ENCODE results near the gene CAMK1D. TPM values are rescaled to one million over a fixed set of nuclear protein-coding genes. Genes with fewer than 3 reads are reported as not detected.

The CAMK1D gene
- total and polyA plus RNA-seq, 10 of the 15 experiments (the other 5 are each of a cell fraction or from before 2014, with no cell fraction given) = 2.1 to 35.5 (median 14.7) TPM

DNA sequence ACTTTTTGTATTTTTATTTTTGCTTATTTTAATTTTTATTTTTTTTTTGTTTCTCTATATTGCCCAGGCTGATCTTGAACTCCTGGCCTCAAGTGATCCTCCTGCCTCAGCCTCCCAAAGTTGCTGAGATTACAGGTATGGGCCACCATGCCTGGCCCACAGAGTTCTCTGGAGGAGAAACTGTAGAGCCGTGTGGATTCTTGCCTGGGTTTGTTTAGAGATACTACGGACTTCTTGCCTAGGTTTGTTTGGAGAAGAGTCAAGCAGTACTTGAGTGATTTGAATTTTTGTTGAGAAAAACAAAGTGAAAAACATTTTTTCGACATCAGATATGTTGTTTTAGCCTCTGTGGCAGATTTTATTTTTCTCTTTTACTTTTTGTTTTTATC, 99.0 kb downstream of the CAMK1D start:
- 2% methylated on average over 3 of the region's 3 CpGs for WGBS (ENCODE audit: insufficient coverage, insufficient replicate concordance, low lambda C conversion rate, missing lambda C conversion rate)
- Histone ChIP-seq H3K4me1 (ENCODE audit: control insufficient read depth, insufficient read depth, low read length) (peaks cover 10% of the 10 kb centered on the region), H3K27ac (ENCODE audit: control insufficient read depth, insufficient read depth) (peak overlapping the region; percentile 39; the same call in 1 of the 2 replicates), H3K9me3 (replicated peaks; ENCODE audit: control insufficient read depth, insufficient read depth, low read length) (no peaks in the 10 kb centered on the region), H4K20me1 (ENCODE audit: control insufficient read depth, insufficient read depth) (no peaks in the 10 kb centered on the region), H3K4me3 (no peak overlapping the region), H3K27me3 (replicated peaks in 1 of 2; ENCODE audit: control insufficient read depth in 2 of 2, insufficient read depth in 2 of 2, low read length in 1 of 2) (no peaks in the 10 kb centered on the region), H2AFZ (ENCODE audit: control insufficient read depth, low read depth, low read length) (no peak overlapping the region; the same call in 1 of the 2 replicates), H3K36me3 (ENCODE audit: control insufficient read depth in 2 of 2, insufficient read depth in 2 of 2, low read length in 1 of 2) (no peaks in the 10 kb centered on the region), H3K79me2 (ENCODE audit: control insufficient read depth, insufficient read depth, low read length) (peaks cover 5% of the 10 kb centered on the region), H3K4me2 (ENCODE audit: control insufficient read depth, insufficient read depth) (no peak overlapping the region; the same call in 1 of the 2 replicates), H3K9ac (ENCODE audit: control insufficient read depth, insufficient read depth, low read length) (no peak overlapping the region)
- FAIRE-seq = peak; percentile 18
- TSS peak; percentile 96 for BruUV-seq (replicated peaks)
- SMC1A ChIA-PET (ENCODE audit: uncharacterized antibody, unreplicated experiment) = interaction anchor here (0.6 kb wide), 1 partner anchor 354 kb away, joined by 3 read pairs; no protein-coding TSS in a partner anchor
- CTCF ChIA-PET = no interaction called here
- no peak for DNase-seq (ENCODE audit: low read depth, low spot score)
- in situ Hi-C loops (cut with MboI) (no loop called here), intact Hi-C loops (cut with micrococcal nuclease; ENCODE audit: unreplicated experiment) (no loop called here)
- peak; percentile 43 for ATAC-seq
- RAD21 ChIA-PET (ENCODE audit: unreplicated experiment) = no interaction called here
- TF ChIP-seq HCFC1 (IDR thresholded peaks at IDR 0.05; ENCODE audit: low read length) (no peak), ZSCAN29 (IDR thresholded peaks at IDR 0.05) (no peak), ATF7 (IDR thresholded peaks at IDR 0.05; ENCODE audit: low read depth) (no peak), YBX1 (IDR thresholded peaks at IDR 0.05) (no peak), ZZZ3 (IDR thresholded peaks at IDR 0.05; ENCODE audit: control insufficient read depth, insufficient read length, low read depth) (no peak), CBFB (IDR thresholded peaks at IDR 0.05; ENCODE audit: low read depth) (no peak), EGR1 (IDR thresholded peaks at IDR 0.05; ENCODE audit: borderline replicate concordance in 1 of 2, low read depth in 2 of 2, low read length in 2 of 2) (no peak)
- TF ChIP-seq, protein P1, sequence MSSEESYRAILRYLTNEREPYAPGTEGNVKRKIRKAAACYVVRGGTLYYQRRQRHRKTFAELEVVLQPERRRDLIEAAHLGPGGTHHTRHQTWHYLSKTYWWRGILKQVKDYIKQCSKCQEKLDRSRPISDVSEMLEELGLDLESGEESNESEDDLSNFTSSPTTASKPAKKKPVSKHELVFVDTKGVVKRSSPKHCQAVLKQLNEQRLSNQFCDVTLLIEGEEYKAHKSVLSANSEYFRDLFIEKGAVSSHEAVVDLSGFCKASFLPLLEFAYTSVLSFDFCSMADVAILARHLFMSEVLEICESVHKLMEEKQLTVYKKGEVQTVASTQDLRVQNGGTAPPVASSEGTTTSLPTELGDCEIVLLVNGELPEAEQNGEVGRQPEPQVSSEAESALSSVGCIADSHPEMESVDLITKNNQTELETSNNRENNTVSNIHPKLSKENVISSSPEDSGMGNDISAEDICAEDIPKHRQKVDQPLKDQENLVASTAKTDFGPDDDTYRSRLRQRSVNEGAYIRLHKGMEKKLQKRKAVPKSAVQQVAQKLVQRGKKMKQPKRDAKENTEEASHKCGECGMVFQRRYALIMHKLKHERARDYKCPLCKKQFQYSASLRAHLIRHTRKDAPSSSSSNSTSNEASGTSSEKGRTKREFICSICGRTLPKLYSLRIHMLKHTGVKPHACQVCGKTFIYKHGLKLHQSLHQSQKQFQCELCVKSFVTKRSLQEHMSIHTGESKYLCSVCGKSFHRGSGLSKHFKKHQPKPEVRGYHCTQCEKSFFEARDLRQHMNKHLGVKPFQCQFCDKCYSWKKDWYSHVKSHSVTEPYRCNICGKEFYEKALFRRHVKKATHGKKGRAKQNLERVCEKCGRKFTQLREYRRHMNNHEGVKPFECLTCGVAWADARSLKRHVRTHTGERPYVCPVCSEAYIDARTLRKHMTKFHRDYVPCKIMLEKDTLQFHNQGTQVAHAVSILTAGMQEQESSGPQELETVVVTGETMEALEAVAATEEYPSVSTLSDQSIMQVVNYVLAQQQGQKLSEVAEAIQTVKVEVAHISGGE (CRISPR knock-in tag; IDR thresholded peaks at IDR 0.05) = no peak
- TF ChIP-seq, protein P2, sequence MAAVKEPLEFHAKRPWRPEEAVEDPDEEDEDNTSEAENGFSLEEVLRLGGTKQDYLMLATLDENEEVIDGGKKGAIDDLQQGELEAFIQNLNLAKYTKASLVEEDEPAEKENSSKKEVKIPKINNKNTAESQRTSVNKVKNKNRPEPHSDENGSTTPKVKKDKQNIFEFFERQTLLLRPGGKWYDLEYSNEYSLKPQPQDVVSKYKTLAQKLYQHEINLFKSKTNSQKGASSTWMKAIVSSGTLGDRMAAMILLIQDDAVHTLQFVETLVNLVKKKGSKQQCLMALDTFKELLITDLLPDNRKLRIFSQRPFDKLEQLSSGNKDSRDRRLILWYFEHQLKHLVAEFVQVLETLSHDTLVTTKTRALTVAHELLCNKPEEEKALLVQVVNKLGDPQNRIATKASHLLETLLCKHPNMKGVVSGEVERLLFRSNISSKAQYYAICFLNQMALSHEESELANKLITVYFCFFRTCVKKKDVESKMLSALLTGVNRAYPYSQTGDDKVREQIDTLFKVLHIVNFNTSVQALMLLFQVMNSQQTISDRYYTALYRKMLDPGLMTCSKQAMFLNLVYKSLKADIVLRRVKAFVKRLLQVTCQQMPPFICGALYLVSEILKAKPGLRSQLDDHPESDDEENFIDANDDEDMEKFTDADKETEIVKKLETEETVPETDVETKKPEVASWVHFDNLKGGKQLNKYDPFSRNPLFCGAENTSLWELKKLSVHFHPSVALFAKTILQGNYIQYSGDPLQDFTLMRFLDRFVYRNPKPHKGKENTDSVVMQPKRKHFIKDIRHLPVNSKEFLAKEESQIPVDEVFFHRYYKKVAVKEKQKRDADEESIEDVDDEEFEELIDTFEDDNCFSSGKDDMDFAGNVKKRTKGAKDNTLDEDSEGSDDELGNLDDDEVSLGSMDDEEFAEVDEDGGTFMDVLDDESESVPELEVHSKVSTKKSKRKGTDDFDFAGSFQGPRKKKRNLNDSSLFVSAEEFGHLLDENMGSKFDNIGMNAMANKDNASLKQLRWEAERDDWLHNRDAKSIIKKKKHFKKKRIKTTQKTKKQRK (IDR thresholded peaks at IDR 0.05; ENCODE audit: low read depth, low read length) = no peak
- TF ChIP-seq, protein P3, sequence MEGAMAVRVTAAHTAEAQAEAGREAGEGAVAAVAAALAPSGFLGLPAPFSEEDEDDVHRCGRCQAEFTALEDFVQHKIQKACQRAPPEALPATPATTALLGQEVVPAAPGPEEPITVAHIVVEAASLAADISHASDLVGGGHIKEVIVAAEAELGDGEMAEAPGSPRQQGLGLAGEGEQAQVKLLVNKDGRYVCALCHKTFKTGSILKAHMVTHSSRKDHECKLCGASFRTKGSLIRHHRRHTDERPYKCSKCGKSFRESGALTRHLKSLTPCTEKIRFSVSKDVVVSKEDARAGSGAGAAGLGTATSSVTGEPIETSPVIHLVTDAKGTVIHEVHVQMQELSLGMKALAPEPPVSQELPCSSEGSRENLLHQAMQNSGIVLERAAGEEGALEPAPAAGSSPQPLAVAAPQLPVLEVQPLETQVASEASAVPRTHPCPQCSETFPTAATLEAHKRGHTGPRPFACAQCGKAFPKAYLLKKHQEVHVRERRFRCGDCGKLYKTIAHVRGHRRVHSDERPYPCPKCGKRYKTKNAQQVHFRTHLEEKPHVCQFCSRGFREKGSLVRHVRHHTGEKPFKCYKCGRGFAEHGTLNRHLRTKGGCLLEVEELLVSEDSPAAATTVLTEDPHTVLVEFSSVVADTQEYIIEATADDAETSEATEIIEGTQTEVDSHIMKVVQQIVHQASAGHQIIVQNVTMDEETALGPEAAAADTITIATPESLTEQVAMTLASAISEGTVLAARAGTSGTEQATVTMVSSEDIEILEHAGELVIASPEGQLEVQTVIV (IDR thresholded peaks at IDR 0.05; ENCODE audit: borderline replicate concordance, partially characterized antibody) = no peak
- TF ChIP-seq, protein P4, sequence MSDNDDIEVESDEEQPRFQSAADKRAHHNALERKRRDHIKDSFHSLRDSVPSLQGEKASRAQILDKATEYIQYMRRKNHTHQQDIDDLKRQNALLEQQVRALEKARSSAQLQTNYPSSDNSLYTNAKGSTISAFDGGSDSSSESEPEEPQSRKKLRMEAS (IDR thresholded peaks at IDR 0.05; ENCODE audit: low read depth, low read length) = no peak
- TF ChIP-seq, protein P5, sequence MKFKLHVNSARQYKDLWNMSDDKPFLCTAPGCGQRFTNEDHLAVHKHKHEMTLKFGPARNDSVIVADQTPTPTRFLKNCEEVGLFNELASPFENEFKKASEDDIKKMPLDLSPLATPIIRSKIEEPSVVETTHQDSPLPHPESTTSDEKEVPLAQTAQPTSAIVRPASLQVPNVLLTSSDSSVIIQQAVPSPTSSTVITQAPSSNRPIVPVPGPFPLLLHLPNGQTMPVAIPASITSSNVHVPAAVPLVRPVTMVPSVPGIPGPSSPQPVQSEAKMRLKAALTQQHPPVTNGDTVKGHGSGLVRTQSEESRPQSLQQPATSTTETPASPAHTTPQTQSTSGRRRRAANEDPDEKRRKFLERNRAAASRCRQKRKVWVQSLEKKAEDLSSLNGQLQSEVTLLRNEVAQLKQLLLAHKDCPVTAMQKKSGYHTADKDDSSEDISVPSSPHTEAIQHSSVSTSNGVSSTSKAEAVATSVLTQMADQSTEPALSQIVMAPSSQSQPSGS (IDR thresholded peaks at IDR 0.05; ENCODE audit: low read length) = no peak
- POLR2A ChIA-PET = no interaction called here

All from GM12878 (cell line).